PFSK-1 (cell line): Measurements from ENCODE around the gene SYT6.

Experiments used
- FOXP2 ChIP-seq: optimal IDR thresholded peaks from 2 replicates; pipeline ENCODE3; 2011; ENCODE audit warnings: borderline replicate concordance, control low read depth, inconsistent platforms; ENCODE audit not compliant: insufficient read depth; ENCODE audit errors: extremely low read length, extremely low read depth
- POLR2AphosphoS5 ChIP-seq: IDR thresholded peaks from 2 replicates; pipeline ENCODE4 v1.6.1; 2012; ENCODE audit warnings: low read depth, mild to moderate bottlenecking, control low read depth, low read length, moderate library complexity
- SIN3A ChIP-seq: IDR thresholded peaks from 2 replicates; pipeline ENCODE4 v1.6.1; 2012; ENCODE audit warnings: mild to moderate bottlenecking, low read length, moderate library complexity, borderline replicate concordance; ENCODE audit not compliant: insufficient read depth
- TAF1 ChIP-seq: IDR thresholded peaks from 2 replicates; pipeline ENCODE4 v1.6.1; 2012; ENCODE audit warnings: low read length, control low read depth, borderline replicate concordance; ENCODE audit not compliant: insufficient read depth
- TF ChIP-seq, protein P1 (sequence below), 2 experiments: IDR thresholded peaks; 2 replicates each; pipeline versions ENCODE4 v1.6.1 to v1.8.0; 2011 to 2012; ENCODE audit warnings: low read depth in 2 of 2, low read length in 2 of 2, control low read depth in 1 of 2, inconsistent platforms in 1 of 2, mild to moderate bottlenecking in 1 of 2, moderate library complexity in 1 of 2; ENCODE audit not compliant: insufficient read depth in 1 of 2

The SYT6 gene

GRCh38 chr1:114080511-114081436, 72.9 kb downstream of the SYT6 start:
- TF ChIP-seq FOXP2 (no peak), SIN3A (no peak), POLR2AphosphoS5 (no peak), TAF1 (no peak)
- TF ChIP-seq, protein P1, sequence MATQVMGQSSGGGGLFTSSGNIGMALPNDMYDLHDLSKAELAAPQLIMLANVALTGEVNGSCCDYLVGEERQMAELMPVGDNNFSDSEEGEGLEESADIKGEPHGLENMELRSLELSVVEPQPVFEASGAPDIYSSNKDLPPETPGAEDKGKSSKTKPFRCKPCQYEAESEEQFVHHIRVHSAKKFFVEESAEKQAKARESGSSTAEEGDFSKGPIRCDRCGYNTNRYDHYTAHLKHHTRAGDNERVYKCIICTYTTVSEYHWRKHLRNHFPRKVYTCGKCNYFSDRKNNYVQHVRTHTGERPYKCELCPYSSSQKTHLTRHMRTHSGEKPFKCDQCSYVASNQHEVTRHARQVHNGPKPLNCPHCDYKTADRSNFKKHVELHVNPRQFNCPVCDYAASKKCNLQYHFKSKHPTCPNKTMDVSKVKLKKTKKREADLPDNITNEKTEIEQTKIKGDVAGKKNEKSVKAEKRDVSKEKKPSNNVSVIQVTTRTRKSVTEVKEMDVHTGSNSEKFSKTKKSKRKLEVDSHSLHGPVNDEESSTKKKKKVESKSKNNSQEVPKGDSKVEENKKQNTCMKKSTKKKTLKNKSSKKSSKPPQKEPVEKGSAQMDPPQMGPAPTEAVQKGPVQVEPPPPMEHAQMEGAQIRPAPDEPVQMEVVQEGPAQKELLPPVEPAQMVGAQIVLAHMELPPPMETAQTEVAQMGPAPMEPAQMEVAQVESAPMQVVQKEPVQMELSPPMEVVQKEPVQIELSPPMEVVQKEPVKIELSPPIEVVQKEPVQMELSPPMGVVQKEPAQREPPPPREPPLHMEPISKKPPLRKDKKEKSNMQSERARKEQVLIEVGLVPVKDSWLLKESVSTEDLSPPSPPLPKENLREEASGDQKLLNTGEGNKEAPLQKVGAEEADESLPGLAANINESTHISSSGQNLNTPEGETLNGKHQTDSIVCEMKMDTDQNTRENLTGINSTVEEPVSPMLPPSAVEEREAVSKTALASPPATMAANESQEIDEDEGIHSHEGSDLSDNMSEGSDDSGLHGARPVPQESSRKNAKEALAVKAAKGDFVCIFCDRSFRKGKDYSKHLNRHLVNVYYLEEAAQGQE (IDR thresholded peaks at IDR 0.05; ENCODE audit: insufficient read depth in 1 of 2, low read depth in 2 of 2, low read length in 2 of 2), result no peak

GRCh38 chr1:114079596-114080190, 74.0 kb downstream of the SYT6 start:
- TF ChIP-seq, protein P1 (IDR thresholded peaks at IDR 0.05; ENCODE audit: insufficient read depth in 1 of 2, low read depth in 2 of 2, low read length in 2 of 2), result no peak
- TF ChIP-seq SIN3A (no peak), FOXP2 (no peak), TAF1 (no peak), POLR2AphosphoS5 (no peak)

DNA sequence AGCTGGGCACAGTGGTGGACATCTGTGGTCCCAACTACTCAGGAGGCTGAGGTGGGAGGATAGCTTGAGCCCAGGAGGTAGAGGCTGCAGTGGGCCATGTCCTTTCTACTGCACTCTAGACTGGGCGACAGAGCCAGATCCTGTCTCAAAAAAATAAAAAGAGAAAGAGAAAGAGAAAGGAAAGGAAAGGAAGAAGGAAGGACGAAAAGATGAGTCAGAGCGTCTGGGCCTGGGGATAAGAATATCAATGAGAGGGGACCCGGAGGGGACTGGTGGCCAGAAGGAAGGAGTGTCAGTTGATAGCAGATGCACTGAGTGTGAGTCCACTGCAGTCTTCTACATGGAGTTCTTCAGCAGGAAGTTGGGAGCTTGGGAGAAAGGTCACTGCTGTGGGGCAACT, 75.6 kb downstream of the SYT6 start:
- TF ChIP-seq FOXP2, result no peak
- TF ChIP-seq, protein P1 (IDR thresholded peaks at IDR 0.05; ENCODE audit: insufficient read depth in 1 of 2, low read depth in 2 of 2, low read length in 2 of 2), result no peak
- TF ChIP-seq TAF1, result no peak
- no peak for TF ChIP-seq SIN3A

- TF ChIP-seq, protein P1 (IDR thresholded peaks at IDR 0.05; ENCODE audit: insufficient read depth in 1 of 2, low read depth in 2 of 2, low read length in 2 of 2), result no peak
- no peak for TF ChIP-seq POLR2AphosphoS5
- no peak for TF ChIP-seq SIN3A
- no peak for TF ChIP-seq FOXP2
- TF ChIP-seq TAF1, result no peak
These were observed 76.5 kb downstream of the SYT6 start for GRCh38 chr1:114077188-114077587.
